ENCODE measurements around the gene NFKBIA. TPM values are rescaled to one million over a fixed set of nuclear protein-coding genes. Genes with fewer than 3 reads are reported as not detected.

NFKBIA gene
- total RNA-seq, 1 experiment from 2014 or later = 99.4 TPM

DNA sequence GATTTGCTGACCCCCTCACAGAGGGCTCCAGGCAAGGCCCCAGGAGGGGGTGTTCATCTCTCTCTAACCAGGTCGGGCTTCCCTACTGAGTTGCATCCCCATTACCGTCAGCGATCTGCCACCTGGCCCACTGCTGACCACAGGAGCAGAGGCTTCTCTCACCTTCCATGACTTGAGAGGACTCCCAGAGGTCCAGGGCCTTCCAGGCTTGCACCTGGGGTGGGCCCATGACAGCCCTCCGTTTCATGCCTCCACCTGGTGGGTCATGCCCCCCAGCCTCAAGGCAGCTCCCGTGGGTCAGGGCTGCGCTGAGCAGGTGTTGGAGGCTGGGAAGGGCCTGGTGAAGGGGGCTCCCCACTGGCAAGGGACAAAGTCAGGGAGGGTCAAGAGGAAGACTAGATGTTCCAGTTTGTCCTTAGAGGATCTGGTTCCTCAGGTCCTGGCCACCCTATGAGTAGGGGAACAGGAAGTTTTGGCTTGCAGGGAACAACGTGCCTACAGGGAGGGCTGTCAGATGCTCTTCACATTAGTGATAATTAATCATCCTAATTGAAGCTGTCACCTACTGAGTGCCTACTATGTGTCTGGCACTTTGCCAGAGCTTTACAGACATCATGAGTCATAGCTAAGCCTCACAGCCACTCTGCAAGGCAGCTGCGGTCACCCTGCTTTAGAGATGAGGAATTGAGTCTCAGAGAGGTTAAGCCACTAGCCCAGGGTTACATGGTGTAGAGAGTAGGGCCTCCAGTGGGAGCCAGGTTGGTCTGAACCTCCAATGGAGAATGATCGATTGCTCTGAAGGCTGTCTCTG, 13.8 kb downstream of the NFKBIA start:
- Histone ChIP-seq H3K4me3 (ENCODE audit: low read depth in 2 of 2, low read length in 2 of 2) (no peak overlapping the region), H3K27me3 (ENCODE audit: control insufficient read depth, insufficient read depth, low read length) (no peaks in the 10 kb centered on the region), H3K4me1 (ENCODE audit: control insufficient read depth, insufficient read depth, low read length) (peaks cover 4% of the 10 kb centered on the region; the same call in 1 of the 2 replicates), H3K9me3 (ENCODE audit: control insufficient read depth, insufficient read depth, low read depth, low read length) (no peaks in the 10 kb centered on the region), H3K36me3 (ENCODE audit: control insufficient read depth, insufficient read depth, low read length) (no peaks in the 10 kb centered on the region), H3K27ac (ENCODE audit: low read length) (peak overlapping the region; percentile 7; the same call in 1 of the 2 replicates)
- DNase-seq (ENCODE audit: low read depth, low spot score) (no peak), ATAC-seq (peak; percentile 49; the same call in 1 of the 2 replicates)
- no TSS peak for BruUV-seq (replicated peaks)
- intact Hi-C loops (cut with micrococcal nuclease; ENCODE audit: unreplicated experiment) (no loop called here), in situ Hi-C loops (cut with HindIII; ENCODE audit: low pct_unique_long_range_greater_than_20kb, low sequenced_read_pairs) (no loop called here)
- ChIA-PET POLR2A (no interaction called here), CTCF (no interaction called here)
- no peak for TF ChIP-seq POLR2AphosphoS5 (IDR thresholded peaks at IDR 0.05; ENCODE audit: low read depth, low read length)
- no peak for TF ChIP-seq SIN3A (IDR thresholded peaks at IDR 0.05; ENCODE audit: borderline replicate concordance, insufficient read depth, low read depth, low read length)
- no peak for TF ChIP-seq TCF7L2 (IDR thresholded peaks at IDR 0.05; ENCODE audit: low read depth, low read length)
- TF ChIP-seq, protein P1, sequence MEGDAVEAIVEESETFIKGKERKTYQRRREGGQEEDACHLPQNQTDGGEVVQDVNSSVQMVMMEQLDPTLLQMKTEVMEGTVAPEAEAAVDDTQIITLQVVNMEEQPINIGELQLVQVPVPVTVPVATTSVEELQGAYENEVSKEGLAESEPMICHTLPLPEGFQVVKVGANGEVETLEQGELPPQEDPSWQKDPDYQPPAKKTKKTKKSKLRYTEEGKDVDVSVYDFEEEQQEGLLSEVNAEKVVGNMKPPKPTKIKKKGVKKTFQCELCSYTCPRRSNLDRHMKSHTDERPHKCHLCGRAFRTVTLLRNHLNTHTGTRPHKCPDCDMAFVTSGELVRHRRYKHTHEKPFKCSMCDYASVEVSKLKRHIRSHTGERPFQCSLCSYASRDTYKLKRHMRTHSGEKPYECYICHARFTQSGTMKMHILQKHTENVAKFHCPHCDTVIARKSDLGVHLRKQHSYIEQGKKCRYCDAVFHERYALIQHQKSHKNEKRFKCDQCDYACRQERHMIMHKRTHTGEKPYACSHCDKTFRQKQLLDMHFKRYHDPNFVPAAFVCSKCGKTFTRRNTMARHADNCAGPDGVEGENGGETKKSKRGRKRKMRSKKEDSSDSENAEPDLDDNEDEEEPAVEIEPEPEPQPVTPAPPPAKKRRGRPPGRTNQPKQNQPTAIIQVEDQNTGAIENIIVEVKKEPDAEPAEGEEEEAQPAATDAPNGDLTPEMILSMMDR (IDR thresholded peaks at IDR 0.05) = no peak
- TF ChIP-seq, protein P2, sequence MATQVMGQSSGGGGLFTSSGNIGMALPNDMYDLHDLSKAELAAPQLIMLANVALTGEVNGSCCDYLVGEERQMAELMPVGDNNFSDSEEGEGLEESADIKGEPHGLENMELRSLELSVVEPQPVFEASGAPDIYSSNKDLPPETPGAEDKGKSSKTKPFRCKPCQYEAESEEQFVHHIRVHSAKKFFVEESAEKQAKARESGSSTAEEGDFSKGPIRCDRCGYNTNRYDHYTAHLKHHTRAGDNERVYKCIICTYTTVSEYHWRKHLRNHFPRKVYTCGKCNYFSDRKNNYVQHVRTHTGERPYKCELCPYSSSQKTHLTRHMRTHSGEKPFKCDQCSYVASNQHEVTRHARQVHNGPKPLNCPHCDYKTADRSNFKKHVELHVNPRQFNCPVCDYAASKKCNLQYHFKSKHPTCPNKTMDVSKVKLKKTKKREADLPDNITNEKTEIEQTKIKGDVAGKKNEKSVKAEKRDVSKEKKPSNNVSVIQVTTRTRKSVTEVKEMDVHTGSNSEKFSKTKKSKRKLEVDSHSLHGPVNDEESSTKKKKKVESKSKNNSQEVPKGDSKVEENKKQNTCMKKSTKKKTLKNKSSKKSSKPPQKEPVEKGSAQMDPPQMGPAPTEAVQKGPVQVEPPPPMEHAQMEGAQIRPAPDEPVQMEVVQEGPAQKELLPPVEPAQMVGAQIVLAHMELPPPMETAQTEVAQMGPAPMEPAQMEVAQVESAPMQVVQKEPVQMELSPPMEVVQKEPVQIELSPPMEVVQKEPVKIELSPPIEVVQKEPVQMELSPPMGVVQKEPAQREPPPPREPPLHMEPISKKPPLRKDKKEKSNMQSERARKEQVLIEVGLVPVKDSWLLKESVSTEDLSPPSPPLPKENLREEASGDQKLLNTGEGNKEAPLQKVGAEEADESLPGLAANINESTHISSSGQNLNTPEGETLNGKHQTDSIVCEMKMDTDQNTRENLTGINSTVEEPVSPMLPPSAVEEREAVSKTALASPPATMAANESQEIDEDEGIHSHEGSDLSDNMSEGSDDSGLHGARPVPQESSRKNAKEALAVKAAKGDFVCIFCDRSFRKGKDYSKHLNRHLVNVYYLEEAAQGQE (IDR thresholded peaks at IDR 0.05; ENCODE audit: insufficient read depth in 1 of 2, low read depth in 2 of 2, low read length in 1 of 2) = no peak

DNA sequence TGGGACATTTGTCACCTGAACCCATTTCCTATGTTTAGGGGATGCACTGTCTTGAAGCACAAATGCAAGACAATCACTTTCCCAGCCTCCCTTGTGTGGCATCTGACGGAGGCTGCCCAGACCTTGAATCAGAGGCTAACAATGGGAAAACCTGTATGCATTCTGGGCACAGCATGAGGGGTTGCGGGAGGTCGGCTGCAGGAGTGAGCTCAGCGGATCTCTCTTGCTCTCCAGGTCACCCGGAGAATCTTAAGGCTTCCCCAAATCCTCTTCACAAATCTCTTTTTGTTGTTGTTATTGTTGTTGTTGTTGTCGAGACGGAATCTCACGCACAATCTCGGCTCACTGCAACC, 15.3 kb downstream of the NFKBIA start:
- no peak for TF ChIP-seq SIN3A (IDR thresholded peaks at IDR 0.05; ENCODE audit: borderline replicate concordance, insufficient read depth, low read depth, low read length)
- TF ChIP-seq TCF7L2 (IDR thresholded peaks at IDR 0.05; ENCODE audit: low read depth, low read length) = no peak
- TF ChIP-seq POLR2AphosphoS5 (IDR thresholded peaks at IDR 0.05; ENCODE audit: low read depth, low read length) = no peak
- TF ChIP-seq, protein P2 (IDR thresholded peaks at IDR 0.05; ENCODE audit: insufficient read depth in 1 of 2, low read depth in 2 of 2, low read length in 1 of 2) = no peak
- TF ChIP-seq, protein P1 (IDR thresholded peaks at IDR 0.05) = no peak
- Histone ChIP-seq H3K27ac (ENCODE audit: low read length) (no peak overlapping the region), H3K4me1 (ENCODE audit: control insufficient read depth, insufficient read depth, low read length) (peaks cover 19% of the 10 kb centered on the region), H3K27me3 (ENCODE audit: control insufficient read depth, insufficient read depth, low read length) (no peaks in the 10 kb centered on the region), H3K36me3 (ENCODE audit: control insufficient read depth, insufficient read depth, low read length) (no peaks in the 10 kb centered on the region), H3K9me3 (ENCODE audit: control insufficient read depth, insufficient read depth, low read depth, low read length) (no peaks in the 10 kb centered on the region), H3K4me3 (ENCODE audit: low read depth in 2 of 2, low read length in 2 of 2) (no peak overlapping the region)
- ATAC-seq (no peak), DNase-seq (ENCODE audit: low read depth, low spot score) (no peak)
- intact Hi-C loops (cut with micrococcal nuclease; ENCODE audit: unreplicated experiment) (no loop called here), in situ Hi-C loops (cut with HindIII; ENCODE audit: low pct_unique_long_range_greater_than_20kb, low sequenced_read_pairs) (no loop called here)
- BruUV-seq (replicated peaks) = no TSS peak
- CTCF ChIA-PET = no interaction called here
- POLR2A ChIA-PET = no interaction called here

Data from Panc1 (cell line).